SK-N-MC (cell line): Measurements from ENCODE around the gene COL13A1.

Source experiments
- FOXP2 ChIP-seq: optimal IDR thresholded peaks from 2 replicates; pipeline ENCODE3; 2011; ENCODE audit warnings: mild to moderate bottlenecking, moderate library complexity; ENCODE audit not compliant: insufficient read depth; ENCODE audit errors: extremely low read length, control extremely low read depth
- POLR2AphosphoS5 ChIP-seq: IDR thresholded peaks from 2 replicates; pipeline ENCODE4 v1.6.1; 2012; ENCODE audit warnings: mild to moderate bottlenecking, low read depth, low read length, borderline replicate concordance

GRCh38 chr10:69860271-69860670 lies 58.6 kb downstream of the COL13A1 start:
- TF ChIP-seq FOXP2 (no peak), POLR2AphosphoS5 (no peak)
